Suprapubic skin (tissue), 4 donors: ENCODE data around the gene KRTAP10-3. TPM values are rescaled to one million over a fixed set of nuclear protein-coding genes. Genes with fewer than 3 reads are reported as not detected.

Experiments used
- DNase-seq, 2 donors: peaks; one replicate each; pipeline ENCODE4 v3.0.0-alpha.2; 2019; ENCODE audit warnings: low spot score in 2 of 2
- H3K27ac ChIP-seq: fragments of 200-600 bp; sonication (generic); one replicate; pipeline ENCODE4 v1.5.1; 2019
- H3K27me3 ChIP-seq: fragments of 200-600 bp; sonication (generic); one replicate; pipeline ENCODE4 v1.5.1; 2019
- H3K36me3 ChIP-seq: fragments of 200-600 bp; sonication (generic); one replicate; pipeline ENCODE4 v1.5.1; 2019
- H3K4me1 ChIP-seq: fragments of 200-600 bp; sonication (generic); one replicate; pipeline ENCODE4 v1.5.1; 2019
- H3K4me3 ChIP-seq: fragments of 200-600 bp; sonication (generic); one replicate; pipeline ENCODE4 v1.5.1; 2019; ENCODE audit warnings: mild to moderate bottlenecking
- H3K9me3 ChIP-seq: fragments of 200-600 bp; sonication (generic); one replicate; pipeline ENCODE4 v1.5.1; 2019
- CTCF ChIP-seq, 2 donors: fragments of 200-600 bp in 1 of 2; fragments of 450-650 bp in 1 of 2; sonication (generic) in 1 of 2; IDR thresholded peaks; one replicate each; pipeline ENCODE4 v1.5.1; 2016 to 2019; ENCODE audit warnings: antibody characterized with exemption in 2 of 2, mild to moderate bottlenecking in 1 of 2, moderate library complexity in 1 of 2
- EP300 ChIP-seq: sonication (generic); formaldehyde crosslinking; IDR thresholded peaks from one replicate; pipeline ENCODE4 v1.6.1; 2017; ENCODE audit warnings: antibody characterized with exemption
- POLR2A ChIP-seq, 2 donors: fragments of 450-650 bp; IDR thresholded peaks; one replicate each; pipeline ENCODE4 v1.6.1; 2017; ENCODE audit warnings: antibody characterized with exemption in 2 of 2, mild to moderate bottlenecking in 2 of 2, moderate library complexity in 2 of 2
- POLR2AphosphoS5 ChIP-seq, 3 donors: sonication (generic); formaldehyde crosslinking; IDR thresholded peaks; one replicate each; pipeline ENCODE4 v1.6.1; 2017; ENCODE audit warnings: antibody characterized with exemption in 3 of 3
- WGBS: methylation state at CpG from one replicate; pipeline ENCODE4 v1.1.5; 2018; 5-methylcytosine and 5-hydroxymethylcytosine counted together
- total RNA-seq, 4 donors: library from RNA; depleted of rRNA; stranded (reverse); fragments of >200 nt; gene quantifications; one replicate each; pipeline ENCODE4 v1.1.0, GENCODE V29; 2016

KRTAP10-3 gene
- total RNA-seq, 4 donors from 2014 or later: 1.1 to 5.8 (median 3.3) TPM; not detected in 1

GRCh38 chr21:44514218-44514520 lies 44.4 kb downstream of the KRTAP10-3 start:
- no peak for TF ChIP-seq POLR2A (IDR thresholded peaks at IDR 0.05)
- no peak for TF ChIP-seq POLR2AphosphoS5 (IDR thresholded peaks at IDR 0.05)
- TF ChIP-seq EP300: no peak
- WGBS: 90% methylated on average over 6 of the region's 7 CpGs
- Histone ChIP-seq H3K4me3 (no peak overlapping the region), H3K27ac (no peak overlapping the region), H3K36me3 (no peaks in the 10 kb centered on the region), H3K9me3 (no peaks in the 10 kb centered on the region), H3K27me3 (peaks cover 26% of the 10 kb centered on the region), H3K4me1 (peaks cover 19% of the 10 kb centered on the region)
- no peak for DNase-seq

GRCh38 chr21:44513389-44514217 lies 45.0 kb downstream of the KRTAP10-3 start:
- Histone ChIP-seq H3K27me3 (peaks cover 29% of the 10 kb centered on the region), H3K4me3 (no peak overlapping the region), H3K36me3 (no peaks in the 10 kb centered on the region), H3K9me3 (no peaks in the 10 kb centered on the region), H3K27ac (no peak overlapping the region), H3K4me1 (peaks cover 19% of the 10 kb centered on the region)
- no peak for DNase-seq
- 68% methylated on average over 6 of the region's 15 CpGs for WGBS
- TF ChIP-seq CTCF (IDR thresholded peaks at IDR 0.05) (no peak), POLR2AphosphoS5 (IDR thresholded peaks at IDR 0.05) (no peak), EP300 (no peak), POLR2A (IDR thresholded peaks at IDR 0.05) (no peak)

- H3K4me3 ChIP-seq: no peak overlapping the region
- WGBS: 78% methylated on average over 5 of the region's 21 CpGs
- no peak for TF ChIP-seq POLR2A (IDR thresholded peaks at IDR 0.05)
- no peak for TF ChIP-seq CTCF (IDR thresholded peaks at IDR 0.05)
Measured at GRCh38 chr21:44512496-44513388, 45.9 kb downstream of the KRTAP10-3 start.

GRCh38 chr21:44511938-44512275 lies 46.7 kb downstream of the KRTAP10-3 start:
- no peaks in the 10 kb centered on the region for H3K36me3 ChIP-seq
- WGBS: 76% methylated on average over 5 of the region's 8 CpGs
- DNase-seq: no peak
- H3K9me3 ChIP-seq: no peaks in the 10 kb centered on the region
- no peak for TF ChIP-seq POLR2A (IDR thresholded peaks at IDR 0.05)
- TF ChIP-seq CTCF (IDR thresholded peaks at IDR 0.05): no peak
- no peak for TF ChIP-seq EP300
- no peak for TF ChIP-seq POLR2AphosphoS5 (IDR thresholded peaks at IDR 0.05)
- peaks cover 19% of the 10 kb centered on the region for H3K4me1 ChIP-seq
- H3K4me3 ChIP-seq: no peak overlapping the region
- H3K27me3 ChIP-seq: peaks cover 35% of the 10 kb centered on the region
- H3K27ac ChIP-seq: no peak overlapping the region

More at GRCh38 chr21:44512496-44513388, 45.9 kb downstream of the KRTAP10-3 start:
- no peaks in the 10 kb centered on the region for H3K36me3 ChIP-seq
- H3K4me1 ChIP-seq: peaks cover 19% of the 10 kb centered on the region
- H3K27ac ChIP-seq: no peak overlapping the region
- no peaks in the 10 kb centered on the region for H3K9me3 ChIP-seq
- peaks cover 33% of the 10 kb centered on the region for H3K27me3 ChIP-seq
- no peak for DNase-seq

GRCh38 chr21:44511219-44511937 lies 47.2 kb downstream of the KRTAP10-3 start:
- TF ChIP-seq EP300: no peak
- no peak for TF ChIP-seq POLR2A (IDR thresholded peaks at IDR 0.05)
- WGBS: 66% methylated on average over 9 of the region's 11 CpGs
- H3K27me3 ChIP-seq: peaks cover 40% of the 10 kb centered on the region
- H3K36me3 ChIP-seq: no peaks in the 10 kb centered on the region
- H3K4me3 ChIP-seq: no peak overlapping the region
- H3K9me3 ChIP-seq: no peaks in the 10 kb centered on the region
- DNase-seq: no peak
- no peak overlapping the region for H3K27ac ChIP-seq
- peaks cover 19% of the 10 kb centered on the region for H3K4me1 ChIP-seq
